ENCODE results near the gene ZNF385D. TPM values are rescaled to one million over a fixed set of nuclear protein-coding genes. Genes with fewer than 3 reads are reported as not detected.

ZNF385D gene
- total RNA-seq, 1 experiment from 2014 or later = 5.9 TPM

DNA sequence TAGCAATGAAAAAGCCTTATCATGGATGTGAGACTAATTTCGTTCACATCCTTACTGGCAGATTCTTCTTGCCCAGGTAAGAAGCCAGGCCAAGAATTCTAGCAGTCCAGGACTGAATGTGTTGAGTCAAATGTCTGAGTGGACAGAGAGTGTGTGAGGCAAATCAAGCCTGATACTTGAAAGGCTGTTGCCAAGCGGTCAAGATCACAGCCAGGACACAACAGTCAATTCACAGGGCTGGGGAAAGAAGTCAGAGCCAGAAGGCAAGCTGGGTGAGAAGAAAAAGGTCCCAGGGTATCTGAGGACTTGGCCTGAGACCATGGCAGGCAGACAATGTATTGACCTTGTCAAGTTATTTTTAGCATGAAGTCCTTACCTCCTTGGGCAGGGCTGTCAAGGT is 301.3 kb downstream of the ZNF385D start:
- no peak for DNase-seq
- no peak for ATAC-seq
- Histone ChIP-seq H3K9me3 (ENCODE audit: low read length) (no peaks in the 10 kb centered on the region; the same call in 1 of the 2 replicates), H2AFZ (ENCODE audit: low read length) (no peak overlapping the region), H3F3A (ENCODE audit: low read length, unreplicated experiment) (no peaks in the 10 kb centered on the region), H3K4me2 (ENCODE audit: low read length) (no peak overlapping the region), H3K4me1 (ENCODE audit: insufficient read depth, low read length) (no peaks in the 10 kb centered on the region), H3K27me3 (ENCODE audit: low read length) (no peaks in the 10 kb centered on the region), H3K79me2 (ENCODE audit: low read length) (no peaks in the 10 kb centered on the region), H4K20me1 (ENCODE audit: low read length) (no peaks in the 10 kb centered on the region), H3K4me3 (ENCODE audit: low read length) (no peak overlapping the region), H3K9ac (ENCODE audit: low read length) (no peak overlapping the region), H3K9me2 (replicated peaks; ENCODE audit: low read length) (no peaks in the 10 kb centered on the region), H3K36me3 (ENCODE audit: low read depth, low read length) (no peaks in the 10 kb centered on the region), H3K27ac (ENCODE audit: low read length) (no peak overlapping the region)
- ChIA-PET POLR2A (ENCODE audit: unreplicated experiment) (no interaction called here), CTCF (no interaction called here)
- intact Hi-C loops (cut with micrococcal nuclease) = no loop called here
- no peak for TF ChIP-seq EZH2 (IDR thresholded peaks at IDR 0.05; ENCODE audit: low read length, unreplicated experiment)
- TF ChIP-seq EZH2phosphoT487 (IDR thresholded peaks at IDR 0.05; ENCODE audit: borderline replicate concordance, low read length) = no peak
- TF ChIP-seq, protein P1, sequence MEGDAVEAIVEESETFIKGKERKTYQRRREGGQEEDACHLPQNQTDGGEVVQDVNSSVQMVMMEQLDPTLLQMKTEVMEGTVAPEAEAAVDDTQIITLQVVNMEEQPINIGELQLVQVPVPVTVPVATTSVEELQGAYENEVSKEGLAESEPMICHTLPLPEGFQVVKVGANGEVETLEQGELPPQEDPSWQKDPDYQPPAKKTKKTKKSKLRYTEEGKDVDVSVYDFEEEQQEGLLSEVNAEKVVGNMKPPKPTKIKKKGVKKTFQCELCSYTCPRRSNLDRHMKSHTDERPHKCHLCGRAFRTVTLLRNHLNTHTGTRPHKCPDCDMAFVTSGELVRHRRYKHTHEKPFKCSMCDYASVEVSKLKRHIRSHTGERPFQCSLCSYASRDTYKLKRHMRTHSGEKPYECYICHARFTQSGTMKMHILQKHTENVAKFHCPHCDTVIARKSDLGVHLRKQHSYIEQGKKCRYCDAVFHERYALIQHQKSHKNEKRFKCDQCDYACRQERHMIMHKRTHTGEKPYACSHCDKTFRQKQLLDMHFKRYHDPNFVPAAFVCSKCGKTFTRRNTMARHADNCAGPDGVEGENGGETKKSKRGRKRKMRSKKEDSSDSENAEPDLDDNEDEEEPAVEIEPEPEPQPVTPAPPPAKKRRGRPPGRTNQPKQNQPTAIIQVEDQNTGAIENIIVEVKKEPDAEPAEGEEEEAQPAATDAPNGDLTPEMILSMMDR (conservative IDR thresholded peaks at IDR 0.05; ENCODE audit: low read depth, low read length) = no peak
- BruUV-seq (replicated peaks) = no TSS peak

DNA sequence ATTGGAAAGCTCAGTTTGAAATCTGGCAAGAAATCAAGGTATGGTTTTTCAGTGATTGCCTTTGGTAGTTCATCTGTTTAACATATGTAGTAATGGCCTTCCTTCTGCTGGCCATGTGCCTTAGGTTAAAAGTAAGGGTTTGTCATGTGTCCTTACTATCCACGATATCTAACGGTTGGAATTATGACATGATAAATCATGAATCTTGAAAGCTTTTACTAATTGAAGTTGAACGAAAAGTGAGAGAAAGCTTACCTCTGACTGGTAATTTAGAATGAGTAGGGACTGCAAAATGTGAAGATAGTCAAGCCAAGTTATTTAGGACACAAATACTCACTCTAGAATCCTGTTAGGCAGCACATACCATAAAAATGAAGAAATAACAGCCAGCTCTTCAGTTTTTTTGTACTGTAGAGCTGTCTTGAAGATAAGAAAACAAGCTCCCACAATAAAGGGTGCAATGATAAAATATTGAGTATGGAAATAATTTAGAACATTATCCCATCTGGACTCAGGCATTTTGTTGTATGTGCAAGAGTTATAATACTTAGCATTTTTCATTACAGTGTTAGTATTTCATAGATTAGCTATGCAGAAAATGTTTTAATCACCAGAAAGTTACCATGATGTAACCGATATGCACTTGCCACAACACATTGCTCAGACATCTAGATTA is 303.4 kb downstream of the ZNF385D start:
- Histone ChIP-seq H3K27ac (ENCODE audit: low read length) (no peak overlapping the region), H3K36me3 (ENCODE audit: low read depth, low read length) (no peaks in the 10 kb centered on the region), H3K9me2 (replicated peaks; ENCODE audit: low read length) (no peaks in the 10 kb centered on the region), H3K9ac (ENCODE audit: low read length) (no peak overlapping the region), H3K4me3 (ENCODE audit: low read length) (no peak overlapping the region), H2AFZ (ENCODE audit: low read length) (no peak overlapping the region), H3K9me3 (ENCODE audit: low read length) (no peaks in the 10 kb centered on the region), H3K27me3 (ENCODE audit: low read length) (no peaks in the 10 kb centered on the region), H3K4me2 (ENCODE audit: low read length) (no peak overlapping the region), H3F3A (ENCODE audit: low read length, unreplicated experiment) (no peaks in the 10 kb centered on the region), H3K4me1 (ENCODE audit: insufficient read depth, low read length) (no peaks in the 10 kb centered on the region), H3K79me2 (ENCODE audit: low read length) (no peaks in the 10 kb centered on the region), H4K20me1 (ENCODE audit: low read length) (no peaks in the 10 kb centered on the region)
- ATAC-seq = no peak
- no peak for DNase-seq
- intact Hi-C loops (cut with micrococcal nuclease) = no loop called here
- no TSS peak for BruUV-seq (replicated peaks)
- no peak for TF ChIP-seq EZH2phosphoT487 (IDR thresholded peaks at IDR 0.05; ENCODE audit: borderline replicate concordance, low read length)
- TF ChIP-seq, protein P1 (conservative IDR thresholded peaks at IDR 0.05; ENCODE audit: low read depth, low read length) = no peak
- TF ChIP-seq EZH2 (IDR thresholded peaks at IDR 0.05; ENCODE audit: low read length, unreplicated experiment) = no peak
- ChIA-PET CTCF (no interaction called here), POLR2A (ENCODE audit: unreplicated experiment) (no interaction called here)

- Histone ChIP-seq H3K9me2 (replicated peaks; ENCODE audit: low read length) (no peaks in the 10 kb centered on the region), H3K4me2 (ENCODE audit: low read length) (no peak overlapping the region), H3K4me3 (ENCODE audit: low read length) (no peak overlapping the region), H3K79me2 (ENCODE audit: low read length) (no peaks in the 10 kb centered on the region), H3K36me3 (ENCODE audit: low read depth, low read length) (no peaks in the 10 kb centered on the region), H3K9ac (ENCODE audit: low read length) (no peak overlapping the region), H3K27me3 (ENCODE audit: low read length) (no peaks in the 10 kb centered on the region), H3F3A (ENCODE audit: low read length, unreplicated experiment) (no peaks in the 10 kb centered on the region), H3K4me1 (ENCODE audit: insufficient read depth, low read length) (no peaks in the 10 kb centered on the region), H3K27ac (ENCODE audit: low read length) (no peak overlapping the region), H2AFZ (ENCODE audit: low read length) (no peak overlapping the region), H3K9me3 (ENCODE audit: low read length) (no peaks in the 10 kb centered on the region), H4K20me1 (ENCODE audit: low read length) (no peaks in the 10 kb centered on the region)
- intact Hi-C loops (cut with micrococcal nuclease) = no loop called here
- ChIA-PET POLR2A (ENCODE audit: unreplicated experiment) (no interaction called here), CTCF (no interaction called here)
- TF ChIP-seq, protein P1 (conservative IDR thresholded peaks at IDR 0.05; ENCODE audit: low read depth, low read length) = no peak
- TF ChIP-seq EZH2phosphoT487 (IDR thresholded peaks at IDR 0.05; ENCODE audit: borderline replicate concordance, low read length) (no peak), EZH2 (IDR thresholded peaks at IDR 0.05; ENCODE audit: low read length, unreplicated experiment) (no peak)
- BruUV-seq (replicated peaks) = no TSS peak
- ATAC-seq (no peak), DNase-seq (no peak)
These were observed 304.0 kb downstream of the ZNF385D start for GRCh38 chr3:21446945-21447475.

Data from PC-3 (cell line).